Psoas muscle (tissue), 8 donors: ENCODE results near the gene BCKDK. TPM values are rescaled to one million over a fixed set of nuclear protein-coding genes. Genes with fewer than 3 reads are reported as not detected.

Experiments used
- ATAC-seq, 4 donors: fragments of 200-7000 bp; cut with Tn5 transposase; one replicate each; pipeline ENCODE4 v1.9.1; 2020; ENCODE audit warnings: moderate library complexity in 3 of 4, mild to moderate bottlenecking in 2 of 4
- DNase-seq, 2 donors: peaks; one replicate each; pipeline ENCODE4 v3.0.0-alpha.2; 2020
- H3K27ac ChIP-seq: fragments of 200-600 bp; one replicate; pipeline ENCODE4 v1.8.0; 2022
- H3K27me3 ChIP-seq, 3 donors: fragments of 200-600 bp in 1 of 3; one replicate each; pipeline versions ENCODE4 v1.6.1 to v1.8.0; 2013 to 2022; ENCODE audit warnings: low read length in 2 of 3, mild to moderate bottlenecking in 2 of 3, moderate library complexity in 1 of 3; ENCODE audit not compliant: insufficient read depth in 3 of 3
- H3K36me3 ChIP-seq, 2 donors: fragments of 200-600 bp in 1 of 2; one replicate each; pipeline versions ENCODE4 v1.6.1 to v1.8.0; 2013 to 2022; ENCODE audit warnings: low read depth in 1 of 2, mild to moderate bottlenecking in 1 of 2, moderate library complexity in 1 of 2; ENCODE audit not compliant: insufficient read depth in 1 of 2
- H3K4me1 ChIP-seq: fragments of 200-600 bp; one replicate; pipeline ENCODE4 v1.8.0; 2022
- H3K4me3 ChIP-seq: fragments of 200-600 bp; one replicate; pipeline ENCODE4 v1.8.0; 2022; ENCODE audit warnings: mild to moderate bottlenecking
- H3K9me3 ChIP-seq: fragments of 200-600 bp; one replicate; pipeline ENCODE4 v1.8.0; 2022
- CTCF ChIP-seq: fragments of 200-600 bp; IDR thresholded peaks from one replicate; pipeline ENCODE4 v1.8.0; 2022; ENCODE audit warnings: antibody characterized with exemption
- WGBS, 3 donors: extraction: QIAGEN DNeasy Blood & Tissue Kit; methylation state at CpG; one replicate each; pipeline versions ENCODE4 v1.1.6 to v1.1.7; 2013; 5-methylcytosine and 5-hydroxymethylcytosine counted together
- intact Hi-C, 2 donors: fragments of 100-400 bp; cut with DNase I; formaldehyde crosslinking; loops; one replicate each; pipeline versions ENCODE4 v1.11.0 to v1.14.2; 2022
- polyA plus RNA-seq, 3 donors: library from polyadenylated mRNA; stranded (reverse); fragments of 200-250 nt; gene quantifications; one replicate each; pipeline ENCODE4 v1.2.3, GENCODE V29; 2013
- total RNA-seq, 4 donors: library from RNA; stranded (reverse); fragmentation: NEBNext Ultra II Directional in 2 of 4; extraction: Animal tissue kit (Norgen Biotek cat#: 25700) in 2 of 4; gene quantifications; one replicate each; pipeline versions ENCODE4 v1.2.1 to v1.2.4, GENCODE V29; 2021 to 2023
- donor health status: healthy with polysubstance abuse.
- donor health status: DM: no; HTN: no; CAD: no; lungs with moderate emphysema.
- donor health status: Bipolar disorder and iron deficiency.
- donor health status: healthy.
- donor health status: DM: yes; HTN: yes; CAD: no.
- donor health status: DM: no; HTN: no; CAD: no.
- donor health status: DM: no; HTN: no; CAD: no.
- donor health status: DM: yes; HTN: yes; CAD: no.

The BCKDK gene
- total and polyA plus RNA-seq, 7 donors = 36.7 to 72.8 (median 52.5) TPM

DNA sequence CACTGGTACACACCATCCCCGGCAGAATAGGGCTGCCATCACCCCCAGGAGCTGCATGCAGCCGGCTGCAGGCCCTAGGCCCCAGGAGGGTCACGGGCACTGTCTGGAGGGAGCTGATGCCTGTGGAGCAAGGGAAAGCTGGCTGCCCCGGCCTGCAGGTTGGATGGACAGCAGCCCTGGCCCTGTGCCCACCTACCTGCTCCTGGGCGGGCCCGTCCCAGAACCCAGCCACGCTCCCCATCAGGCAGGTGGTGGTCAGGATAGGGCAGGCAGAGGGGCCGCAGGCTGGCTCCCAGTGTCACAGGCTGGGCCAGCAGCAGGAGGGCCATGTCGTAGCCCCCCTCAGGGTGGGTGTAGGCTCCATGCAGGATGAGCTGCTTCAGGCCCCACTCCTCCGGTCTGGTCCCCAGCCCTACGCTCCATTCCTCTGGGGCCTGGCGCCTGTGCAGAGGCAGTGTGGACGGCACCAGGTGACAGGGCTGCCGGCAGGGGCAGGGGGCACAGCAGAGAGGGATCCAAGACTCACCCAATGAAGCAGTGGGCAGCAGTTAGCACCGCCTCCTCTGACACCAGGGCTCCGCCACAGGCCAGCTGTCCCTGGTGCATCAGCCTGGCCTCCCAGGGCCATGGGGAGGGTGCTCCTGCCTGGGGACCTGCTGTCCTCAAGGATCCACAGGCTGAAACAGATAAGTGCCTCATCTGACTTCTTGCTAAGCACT, 23.4 kb upstream of the BCKDK start:
- Histone ChIP-seq H3K36me3 (peaks cover 4 to 83% of the 10 kb centered on the region in 2 donors), H3K4me3 (no peak overlapping the region), H3K4me1 (peaks cover 7% of the 10 kb centered on the region), H3K9me3 (no peaks in the 10 kb centered on the region), H3K27ac (no peak overlapping the region), H3K27me3 (no peaks in the 10 kb centered on the region)
- WGBS, 3 donors = 69 to 73% (median 72%) methylated on average over 16 of the region's 16 CpGs
- DNase-seq = peak in 1 of 2 donors; percentile 46
- TF ChIP-seq CTCF = no peak
- intact Hi-C loops = no loop called here
- peak in 1 of 4 donors; percentile 21 for ATAC-seq

- DNase-seq (no peak), ATAC-seq (no peak)
- Histone ChIP-seq H3K4me1 (peaks cover 7% of the 10 kb centered on the region), H3K36me3 (peaks cover under 1 to 82% of the 10 kb centered on the region in 2 donors), H3K9me3 (no peaks in the 10 kb centered on the region), H3K27me3 (no peaks in the 10 kb centered on the region), H3K27ac (no peak overlapping the region), H3K4me3 (no peak overlapping the region)
- TF ChIP-seq CTCF = no peak
- intact Hi-C loops = no loop called here
- WGBS, 3 donors = 59 to 65% (median 60%) methylated on average over 8 of the region's 8 CpGs
Measured at GRCh38 chr16:31085411-31085810, 22.8 kb upstream of the BCKDK start.

DNA sequence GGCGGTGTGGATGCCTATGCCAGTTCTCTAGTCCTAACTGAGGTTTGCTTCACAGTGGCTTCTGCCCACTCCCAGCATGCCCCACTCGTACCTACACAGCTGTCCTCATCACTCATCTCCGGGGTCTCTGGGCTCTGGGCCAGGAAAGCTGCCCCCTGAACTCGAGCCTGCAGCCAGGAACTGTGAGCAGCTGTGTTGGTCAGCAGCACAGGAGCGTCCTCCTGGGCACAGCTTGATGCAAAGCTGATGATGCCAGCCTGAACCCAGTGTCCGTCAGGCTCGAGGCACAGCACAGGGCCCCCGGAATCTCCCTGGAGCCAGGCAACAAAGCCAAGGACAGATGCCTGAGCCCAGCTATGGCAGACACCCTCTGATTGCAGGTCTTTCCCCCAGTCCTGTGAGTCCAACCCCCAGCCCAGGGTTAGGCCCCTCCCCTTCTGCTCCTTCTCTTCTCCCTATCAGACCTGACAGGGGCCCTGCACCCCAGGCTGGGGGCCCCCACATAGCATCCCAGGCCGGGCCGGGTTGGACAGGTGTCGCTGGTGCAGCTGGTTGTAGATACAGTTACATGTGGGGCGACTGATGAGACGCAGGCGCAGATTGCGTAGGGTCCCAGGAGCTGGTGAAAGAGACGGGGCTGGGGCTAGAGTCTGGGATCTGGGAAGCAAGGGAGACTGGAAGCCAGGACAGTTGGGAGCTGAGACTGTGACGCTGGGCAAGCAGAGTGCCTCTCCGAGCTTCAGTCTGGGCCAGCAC, 22.1 kb upstream of the BCKDK start:
- H3K27me3 ChIP-seq = no peaks in the 10 kb centered on the region
- 56% methylated on average over 18 of the region's 18 CpGs for WGBS, 3 donors
- H3K4me1 ChIP-seq = peaks cover 7% of the 10 kb centered on the region
- no peaks in the 10 kb centered on the region for H3K9me3 ChIP-seq
- no peak overlapping the region for H3K27ac ChIP-seq
- ATAC-seq (no peak), DNase-seq (peak in 1 of 2 donors; percentile 48)
- no peak overlapping the region for H3K4me3 ChIP-seq
- H3K36me3 ChIP-seq = peaks cover 0 to 81% of the 10 kb centered on the region in 2 donors
- intact Hi-C loops = no loop called here
- no peak for TF ChIP-seq CTCF

DNA sequence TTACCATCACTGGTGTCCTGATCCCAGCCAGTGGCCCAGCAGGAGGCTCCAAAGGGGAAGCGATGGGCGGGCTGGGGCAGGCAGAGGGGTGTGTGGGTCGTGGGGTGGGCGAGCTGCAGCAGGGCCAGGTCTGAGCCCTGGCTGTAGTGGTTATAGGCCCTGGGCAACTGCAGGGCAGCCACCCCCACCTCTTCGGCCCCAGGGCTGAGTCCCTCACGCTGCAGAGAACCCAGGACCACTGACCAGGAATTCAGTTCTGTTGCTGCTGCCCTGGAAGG, 21.6 kb upstream of the BCKDK start:
- Histone ChIP-seq H3K36me3 (peaks cover 0 to 78% of the 10 kb centered on the region in 2 donors), H3K4me3 (no peak overlapping the region), H3K4me1 (peaks cover 7% of the 10 kb centered on the region), H3K27ac (no peak overlapping the region), H3K27me3 (no peaks in the 10 kb centered on the region), H3K9me3 (no peaks in the 10 kb centered on the region)
- intact Hi-C loops = no loop called here
- 64 to 76% (median 66%) methylated on average over 3 to 6 of the region's 6 CpGs for WGBS, 3 donors
- peak in 1 of 2 donors; percentile 28 for DNase-seq
- TF ChIP-seq CTCF = no peak
- ATAC-seq = no peak
